ENCODE results near the gene DMRT1.
"Not testable (repeated sequence)": the region's sequence is repeated elsewhere in the genome, so short reads cannot be mapped to it uniquely, and the experiment has no call there.

The DMRT1 gene

DNA sequence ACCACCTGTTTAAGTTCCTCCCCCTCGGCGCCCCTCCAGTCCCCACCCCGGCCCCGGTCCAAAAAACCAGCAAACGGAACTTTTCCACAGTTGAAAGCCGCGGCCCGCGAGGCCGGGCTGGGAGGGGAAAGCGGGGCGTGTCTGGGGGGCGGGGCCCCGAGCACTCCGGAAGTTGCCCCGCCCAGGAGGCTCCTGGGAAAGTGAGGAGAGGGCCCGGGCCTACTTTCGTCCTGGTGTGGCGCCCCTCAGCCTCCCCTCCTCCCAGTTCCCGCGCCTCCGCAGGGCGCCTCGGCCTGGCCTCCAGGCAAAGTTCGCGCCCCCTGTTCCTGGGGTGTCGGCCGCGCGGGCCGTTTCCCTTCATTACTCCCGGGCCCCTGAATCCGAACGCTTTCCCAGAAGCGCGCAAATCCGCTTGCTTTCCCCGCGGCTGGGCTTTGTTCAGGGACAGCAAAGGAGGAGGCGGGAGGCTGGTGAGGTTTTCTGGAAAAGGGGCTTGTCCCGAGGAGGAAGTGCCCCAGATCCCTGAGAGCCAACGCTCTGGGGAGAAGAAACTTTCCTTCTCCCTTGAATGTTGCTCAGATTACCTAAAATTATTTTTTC is 130.5 kb downstream of the DMRT1 start:
- DNase-seq (ENCODE audit: low spot score) = no peak

DNA sequence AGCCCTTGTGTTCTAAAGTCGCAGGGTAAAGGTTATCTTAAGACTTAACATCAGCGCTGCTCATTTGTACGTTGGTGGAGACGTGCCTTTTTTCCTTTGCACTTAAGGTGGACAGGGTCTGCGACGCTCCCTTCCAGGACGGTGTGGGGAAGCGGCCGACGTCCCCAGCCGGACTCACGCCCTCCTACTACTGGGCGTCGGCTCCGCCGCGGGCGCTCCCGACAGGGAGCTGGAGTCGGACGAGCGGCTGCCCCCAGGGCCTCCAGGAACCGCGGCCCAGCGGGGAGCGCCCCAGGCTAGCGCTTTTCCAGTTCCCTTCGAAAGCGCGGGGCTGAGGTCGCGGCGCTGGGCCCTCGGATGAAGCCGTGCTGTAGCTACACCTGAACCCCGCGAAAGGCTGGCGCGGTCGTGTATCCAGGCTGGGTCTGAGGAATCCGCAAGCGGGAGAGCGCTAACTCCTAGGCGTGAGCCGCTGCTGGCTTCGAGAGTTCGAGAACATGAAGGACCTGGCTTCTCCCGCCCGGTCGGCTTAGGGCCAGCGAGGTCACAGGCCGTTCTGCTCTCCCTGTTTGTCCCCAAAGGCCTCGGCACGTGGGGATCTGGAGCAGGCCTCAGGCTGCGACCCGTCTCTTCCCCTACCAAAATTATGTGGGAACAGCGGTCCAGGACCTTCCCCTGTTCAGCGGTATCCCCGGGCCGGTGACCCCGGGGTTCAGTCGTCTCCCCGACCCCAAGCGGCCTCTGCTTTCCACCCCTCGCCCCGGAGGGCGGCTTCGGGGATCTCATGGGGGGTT is 131.2 kb downstream of the DMRT1 start:
- no peak for DNase-seq (ENCODE audit: low spot score)

DNA sequence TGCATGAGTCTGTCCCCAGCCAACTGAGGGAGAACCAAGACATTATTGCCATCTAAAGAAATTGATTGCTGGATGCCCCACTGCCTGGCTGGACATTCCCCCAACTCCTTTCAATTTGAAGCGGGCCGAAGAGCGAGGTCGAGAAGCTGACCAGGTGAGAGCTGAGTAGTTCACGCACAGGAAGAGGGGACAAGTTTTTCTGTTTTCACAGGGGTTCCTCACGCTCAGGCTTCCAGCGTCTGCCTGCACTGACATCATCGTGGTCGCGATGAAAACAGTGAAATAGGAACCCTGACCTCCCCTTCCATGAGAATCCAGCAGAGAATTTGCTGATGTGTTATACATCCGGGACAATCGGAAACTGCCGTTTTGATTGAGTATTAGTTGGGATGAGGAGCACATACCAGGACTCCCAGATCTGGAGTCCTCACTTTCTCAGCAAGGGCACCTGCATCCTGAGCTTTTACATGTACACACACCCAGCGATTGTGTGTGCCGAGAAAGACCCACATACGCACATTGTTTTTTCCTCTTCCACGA is 131.9 kb downstream of the DMRT1 start:
- DNase-seq (ENCODE audit: low spot score) = no peak

DNA sequence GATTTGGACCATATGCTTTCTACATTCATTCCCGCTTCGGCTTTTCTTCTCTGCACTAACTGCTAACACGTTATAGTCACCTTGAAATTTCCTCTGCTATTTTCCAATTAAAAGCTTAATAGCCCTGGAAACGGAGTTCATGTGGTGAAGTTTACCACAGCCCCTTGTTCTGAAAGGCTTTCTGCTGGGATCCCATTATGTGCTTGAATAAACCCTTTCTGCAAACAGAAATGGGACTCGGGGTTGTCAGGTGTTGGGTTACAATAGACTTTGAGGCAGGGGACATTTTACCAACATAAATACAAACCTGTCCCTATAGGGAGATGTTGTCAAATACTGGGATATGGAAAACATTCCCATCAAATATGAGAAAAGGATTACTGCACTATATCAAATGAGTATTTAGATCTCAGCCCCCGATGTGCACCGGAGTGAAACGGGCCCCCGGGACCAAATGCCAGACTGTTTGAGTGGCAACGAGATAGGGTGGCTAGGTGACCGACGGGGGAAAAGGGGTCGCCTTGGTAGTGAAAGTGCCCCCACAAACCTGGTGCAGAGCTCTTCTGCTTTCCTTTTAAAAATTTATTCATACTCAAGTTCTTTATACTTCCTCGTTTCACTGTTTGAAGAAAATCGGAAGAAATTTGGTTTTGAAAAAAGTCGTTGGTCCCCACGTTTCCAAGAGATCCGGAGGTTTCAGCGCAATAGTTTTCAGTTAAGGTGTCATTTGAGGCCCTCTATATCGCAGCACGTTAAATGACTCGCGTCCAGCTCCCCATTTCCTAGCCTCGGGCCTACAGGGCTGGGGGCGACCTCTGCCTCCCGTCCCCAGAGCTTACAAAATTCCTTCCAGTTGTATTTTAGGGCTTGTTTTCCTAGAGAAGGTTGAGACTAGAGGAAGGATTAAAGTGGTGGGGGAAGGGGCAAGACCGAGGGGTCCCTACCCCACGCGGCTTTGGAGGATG is 132.8 kb downstream of the DMRT1 start:
- DNase-seq (ENCODE audit: low spot score) = no peak

DNA sequence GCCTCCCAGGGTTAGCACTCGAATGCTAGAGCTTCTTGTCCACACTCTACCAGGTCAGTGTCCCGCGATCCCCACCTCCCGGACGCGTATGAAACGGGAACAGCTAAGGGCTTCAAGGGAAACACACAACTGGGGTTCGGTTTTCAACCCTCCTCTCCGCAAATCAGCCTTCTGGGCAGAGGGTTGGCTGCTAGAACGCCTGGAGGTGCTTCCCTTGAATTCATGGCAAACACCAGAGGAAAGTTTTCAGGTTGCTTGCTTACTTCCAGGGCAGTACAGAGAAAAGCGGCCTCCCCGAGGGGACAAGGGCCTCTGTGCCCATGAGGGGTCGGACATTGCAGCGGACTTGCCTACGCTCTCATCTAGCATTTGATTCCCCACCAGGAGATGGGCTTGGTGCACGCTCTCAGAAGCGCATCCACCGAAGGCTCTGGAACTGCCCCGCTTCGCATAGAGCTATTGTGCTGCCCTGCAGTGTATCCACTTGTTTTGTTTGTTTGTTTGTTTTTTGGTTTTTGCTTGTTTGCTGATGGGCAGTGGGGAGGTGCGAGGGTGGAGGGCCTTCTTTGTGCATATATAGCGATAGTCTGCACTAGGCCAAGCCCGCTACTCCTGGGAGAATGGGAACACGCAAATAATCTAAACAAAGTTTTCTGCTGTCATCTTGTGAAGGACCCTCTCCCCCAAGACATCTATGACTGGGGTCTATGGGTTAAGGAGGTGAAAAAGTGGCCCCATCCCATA is 133.7 kb downstream of the DMRT1 start:
- no peak for DNase-seq (ENCODE audit: low spot score)

DNA sequence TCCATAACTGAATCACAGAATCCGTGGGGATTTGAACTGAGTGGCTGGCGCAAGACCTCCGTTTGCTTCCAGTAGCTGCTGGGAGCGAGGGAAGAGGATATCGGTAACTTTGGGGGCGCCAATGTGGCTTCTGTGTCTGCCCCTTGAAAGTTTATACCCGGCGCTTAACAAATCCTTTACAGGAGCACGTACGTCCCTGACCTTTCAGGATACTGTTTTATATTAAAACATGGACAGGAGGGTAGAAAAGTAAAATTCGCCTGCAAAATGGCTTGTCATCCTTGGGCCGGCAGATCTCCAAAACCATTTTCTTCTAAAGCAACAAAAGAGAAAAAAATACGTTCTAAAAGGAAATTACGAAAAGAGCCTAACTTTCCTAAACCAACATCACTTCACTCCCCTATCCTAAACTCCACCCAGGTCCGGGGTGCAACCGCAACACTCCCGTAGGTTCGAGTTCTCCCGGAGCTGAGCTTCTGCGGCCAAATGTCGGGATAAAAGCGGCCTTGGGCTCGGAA is 134.3 kb downstream of the DMRT1 start:
- no peak for DNase-seq (ENCODE audit: low spot score)

DNA sequence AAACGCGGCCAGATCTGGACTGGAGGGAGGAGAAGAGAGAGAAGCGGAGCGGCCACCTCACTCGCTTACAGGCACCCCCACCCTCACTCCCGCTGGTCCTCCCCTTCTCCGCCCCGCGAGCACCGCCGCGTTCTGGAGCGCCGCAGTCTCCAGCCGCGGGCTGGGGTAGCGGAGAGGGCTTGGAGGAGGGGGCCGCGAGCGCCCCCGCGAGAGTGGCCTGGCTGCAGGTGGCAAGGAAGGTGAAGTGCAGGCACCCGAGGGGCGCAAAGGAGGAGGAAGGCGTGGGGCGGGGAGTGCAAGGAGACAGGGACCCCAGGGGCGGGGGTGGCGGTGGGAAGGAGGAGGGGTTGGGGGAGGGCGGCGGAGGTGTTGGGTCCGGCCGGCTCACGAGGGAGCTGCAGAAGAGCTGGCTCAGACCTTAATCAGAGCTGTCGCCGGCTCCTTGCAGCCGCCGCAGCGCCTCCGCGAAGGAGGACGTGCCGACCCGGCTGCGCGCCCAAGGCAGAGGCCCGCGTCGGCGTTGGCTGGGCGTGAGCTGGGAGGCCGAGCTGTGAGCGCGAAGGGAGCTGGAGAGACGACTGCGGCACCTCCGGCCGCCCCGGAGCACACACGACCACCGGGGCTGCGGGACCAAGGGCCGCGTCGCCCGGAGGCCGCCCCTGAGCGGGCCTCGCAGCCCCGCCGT is 134.9 kb downstream of the DMRT1 start, which contains the start of gene DMRT3:
TSS of gene DMRT3 (plus strand) at position 398 of the 685 bp plus-strand sequence. CDS start 347 bp downstream, outside the sequence.
- DNase-seq (ENCODE audit: low spot score) = no peak

DNA sequence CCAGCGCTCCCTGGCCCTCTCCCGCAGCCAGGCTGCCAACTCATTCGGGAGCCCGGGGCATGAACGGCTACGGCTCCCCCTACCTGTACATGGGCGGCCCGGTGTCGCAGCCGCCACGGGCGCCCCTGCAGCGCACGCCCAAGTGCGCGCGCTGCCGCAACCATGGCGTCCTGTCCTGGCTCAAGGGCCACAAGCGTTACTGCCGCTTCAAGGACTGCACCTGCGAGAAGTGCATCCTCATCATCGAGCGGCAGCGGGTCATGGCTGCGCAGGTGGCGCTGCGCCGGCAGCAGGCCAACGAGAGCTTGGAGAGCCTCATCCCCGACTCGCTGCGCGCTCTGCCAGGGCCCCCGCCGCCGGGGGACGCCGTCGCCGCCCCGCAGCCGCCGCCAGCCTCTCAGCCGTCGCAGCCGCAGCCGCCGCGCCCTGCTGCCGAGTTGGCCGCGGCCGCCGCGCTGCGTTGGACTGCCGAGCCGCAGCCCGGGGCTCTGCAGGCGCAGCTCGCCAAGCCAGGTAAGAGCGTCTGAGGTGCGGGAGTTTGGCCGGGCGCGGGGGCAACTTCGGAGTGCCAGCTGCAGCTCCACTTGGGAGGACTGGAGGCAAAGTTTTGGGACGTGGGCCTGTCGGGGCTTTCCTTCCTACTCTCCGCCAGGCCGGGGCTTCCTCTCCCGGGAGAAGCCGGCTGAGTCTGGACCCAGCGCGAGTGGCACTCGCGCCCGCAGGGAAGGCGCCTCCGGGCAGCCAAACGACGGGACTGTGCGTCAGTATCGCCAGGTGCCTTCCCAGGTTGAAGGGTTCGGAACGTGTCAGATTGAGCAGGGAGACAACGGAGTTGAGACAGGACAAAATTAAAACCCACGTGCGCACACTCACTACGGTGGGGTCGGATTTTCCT is 135.7 kb downstream of the DMRT1 start:
- DNase-seq (ENCODE audit: low spot score) = no peak

DNA sequence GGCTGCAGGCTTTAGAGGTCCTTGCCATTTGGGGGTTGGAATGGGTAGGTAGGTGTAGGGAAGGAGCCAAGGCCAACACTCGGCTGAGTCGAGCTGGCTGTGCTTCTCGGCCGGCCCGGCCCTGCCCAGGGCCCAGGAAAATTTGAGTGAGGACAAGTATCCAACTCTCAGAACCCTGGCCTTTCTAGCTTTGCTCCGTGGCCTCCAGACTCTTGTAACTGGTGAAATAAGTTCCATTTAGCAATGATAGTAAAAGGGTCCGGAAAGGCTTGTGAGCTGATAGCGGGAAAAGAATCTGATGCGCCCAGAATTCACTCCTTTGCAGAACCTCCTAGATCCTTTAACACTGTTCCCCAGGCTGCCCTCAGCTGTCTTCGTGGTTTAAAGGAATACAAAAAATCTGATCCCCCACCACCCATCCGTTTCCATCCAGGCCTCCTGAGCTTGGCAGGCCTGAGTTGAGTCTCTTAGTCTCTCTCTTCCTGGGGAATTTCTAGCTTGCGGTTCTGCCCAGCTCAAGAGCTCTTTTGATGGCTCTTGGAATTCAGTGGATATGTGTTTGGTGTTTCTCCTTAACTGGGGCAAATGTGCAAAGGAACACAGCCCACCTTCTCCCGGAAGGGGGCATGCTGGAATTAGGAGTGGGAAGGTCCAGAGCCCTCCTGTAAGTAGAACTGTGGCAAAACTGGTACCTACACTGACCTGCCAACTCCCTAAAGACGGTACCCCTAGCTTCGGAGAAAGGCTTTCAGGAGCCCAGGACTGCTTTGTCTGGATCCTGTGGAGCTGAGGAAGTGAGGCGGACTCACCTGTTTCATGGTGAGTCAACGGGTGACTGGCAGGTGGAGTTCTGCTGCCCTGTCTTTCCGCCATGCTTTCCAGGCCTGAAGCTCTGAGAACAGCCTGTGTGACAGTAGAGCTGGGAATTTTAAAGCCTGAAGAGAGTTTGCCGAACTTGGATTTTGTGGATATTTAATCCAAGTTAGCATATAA is 136.6 kb downstream of the DMRT1 start:
- DNase-seq (ENCODE audit: low spot score) = no peak

DNA sequence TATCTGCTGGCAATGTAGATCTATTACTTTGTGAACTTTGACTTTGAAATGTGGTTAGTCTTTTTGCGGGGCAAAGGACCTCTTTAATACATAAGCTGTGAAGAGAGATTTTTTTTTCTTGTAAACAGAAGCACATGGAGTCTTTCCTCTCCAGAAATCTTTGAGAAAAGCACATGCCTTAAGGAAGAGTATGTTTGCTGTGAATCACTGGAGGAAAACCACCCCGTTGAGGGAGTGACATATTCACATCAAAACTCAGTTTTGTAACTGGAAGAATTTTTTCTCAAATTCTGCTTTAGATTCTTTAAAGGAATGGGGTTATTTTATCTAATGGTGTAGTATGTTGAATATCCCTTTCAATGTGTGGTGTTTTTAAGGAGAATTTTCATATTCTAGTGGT is 138.5 kb downstream of the DMRT1 start:
- no peak for DNase-seq (ENCODE audit: low spot score)

DNA sequence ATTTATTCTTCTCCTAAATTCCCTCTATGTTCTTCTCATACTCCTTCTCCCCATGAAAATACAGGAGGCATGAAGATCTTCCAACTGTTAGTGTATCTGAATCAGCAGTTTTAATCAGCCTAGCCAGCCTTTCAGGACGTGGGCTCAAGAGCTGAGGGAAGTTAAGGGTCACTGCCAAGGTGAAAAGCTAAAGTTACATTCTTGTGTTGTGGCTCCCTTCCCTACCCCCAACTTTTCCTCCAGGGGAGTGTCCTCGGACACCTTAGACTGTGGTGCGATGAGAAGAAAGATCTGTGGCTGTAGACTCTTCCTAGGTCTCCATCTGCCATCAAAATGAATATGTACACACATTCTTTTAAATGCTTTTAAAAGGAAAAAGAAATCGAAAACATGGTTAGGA is 139.1 kb downstream of the DMRT1 start:
- DNase-seq (ENCODE audit: low spot score) = no peak

DNA sequence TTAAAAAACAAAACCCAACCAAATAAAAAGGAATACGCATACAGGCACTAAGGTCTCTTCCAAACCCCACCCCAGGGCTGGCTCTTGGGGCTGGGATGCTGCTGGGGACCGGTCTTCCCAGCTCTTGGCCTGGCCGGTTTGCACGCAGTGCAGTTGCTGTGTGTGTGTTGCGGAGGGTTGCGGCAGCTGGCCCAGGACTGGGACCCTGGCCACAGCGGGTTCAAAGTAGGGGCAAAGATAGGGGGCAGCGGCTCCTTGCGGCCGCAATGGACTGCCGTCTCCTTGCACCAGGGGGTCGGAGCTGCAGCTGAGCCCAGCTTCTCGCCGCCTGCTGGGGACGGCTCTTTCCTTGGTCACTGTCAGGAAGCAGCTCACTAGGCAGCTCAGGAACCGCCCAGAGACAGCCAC is 140.0 kb downstream of the DMRT1 start:
- no peak for DNase-seq (ENCODE audit: low spot score)

DNA sequence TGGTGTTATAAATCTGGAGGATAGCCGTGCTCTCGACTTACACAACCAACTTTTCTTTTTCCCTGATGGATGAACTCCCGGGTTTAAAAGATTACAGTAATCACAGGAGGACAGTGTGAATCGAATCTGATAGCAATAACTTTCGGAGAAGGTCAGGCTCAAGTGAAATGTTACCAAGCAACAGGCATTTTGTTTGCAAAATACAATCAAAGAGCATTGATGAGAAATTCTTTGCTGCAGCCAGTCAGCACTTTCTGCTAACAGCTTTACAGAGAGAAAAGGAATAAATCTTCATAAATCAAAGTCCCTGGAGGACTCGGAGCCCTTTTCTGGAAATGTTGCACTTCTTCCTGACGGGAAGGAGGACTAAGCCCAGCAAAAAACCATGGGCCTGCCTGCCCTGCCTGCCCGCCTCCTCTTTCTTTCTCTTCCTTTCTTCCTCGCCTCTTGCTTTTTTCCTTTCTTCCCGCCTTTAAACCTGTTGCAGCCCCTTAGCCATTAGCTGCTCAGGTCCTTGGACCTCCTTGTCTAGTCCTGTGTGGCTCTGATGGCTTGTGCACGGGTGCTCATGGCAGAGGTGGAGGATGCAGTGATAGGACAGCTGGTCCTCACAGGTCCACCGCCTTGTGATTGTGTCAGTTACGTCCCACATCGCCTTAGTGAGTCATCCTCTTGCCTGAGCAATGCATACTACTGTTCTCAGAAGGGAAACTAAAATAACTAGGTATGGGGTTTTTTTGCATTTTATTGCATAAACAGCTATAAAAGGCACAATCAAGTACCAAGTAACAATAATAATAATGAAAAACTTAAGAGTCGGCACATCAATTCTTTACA is 141.1 kb downstream of the DMRT1 start:
- no peak for DNase-seq (ENCODE audit: low spot score)

DNA sequence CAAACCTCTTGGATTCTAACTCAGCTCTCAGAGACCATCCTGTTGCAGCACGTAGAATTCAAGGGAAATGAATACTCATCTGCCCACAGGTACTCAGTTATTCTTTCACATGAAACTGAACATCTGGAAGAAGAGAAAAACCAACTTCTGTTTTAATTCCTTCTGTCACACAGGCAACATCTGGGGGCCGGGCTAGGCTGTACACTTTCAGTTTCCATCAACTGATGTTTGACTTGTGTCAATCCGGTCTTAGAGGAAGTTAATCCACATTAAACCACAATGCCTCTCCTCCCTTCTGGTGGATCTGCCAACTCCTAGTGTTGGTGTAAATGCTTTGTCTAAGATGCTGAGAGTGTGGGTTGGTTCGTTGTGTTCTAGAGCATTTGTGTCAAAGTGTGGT is 152.5 kb downstream of the DMRT1 start:
- no peak for DNase-seq (ENCODE audit: low spot score)

DNA sequence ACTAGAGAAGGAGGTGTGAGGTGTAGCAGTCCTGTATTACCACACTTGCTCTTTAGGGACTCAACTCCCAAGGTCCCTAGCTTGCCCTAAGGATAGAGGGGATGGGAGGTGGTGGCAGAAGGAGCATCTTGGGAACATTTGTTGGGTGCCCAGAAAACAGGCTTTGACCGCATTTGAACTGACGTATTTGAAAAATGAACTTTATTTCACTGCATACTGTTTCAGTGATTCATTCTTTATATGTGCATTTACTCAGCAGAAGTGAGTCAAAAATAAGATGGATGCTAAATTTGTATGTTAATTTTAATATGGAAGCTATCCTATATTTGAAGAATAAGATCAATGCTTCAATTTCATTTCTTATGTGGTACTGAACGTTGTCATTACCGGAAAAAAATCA is 153.7 kb downstream of the DMRT1 start:
- DNase-seq (ENCODE audit: low spot score) = no peak

DNA sequence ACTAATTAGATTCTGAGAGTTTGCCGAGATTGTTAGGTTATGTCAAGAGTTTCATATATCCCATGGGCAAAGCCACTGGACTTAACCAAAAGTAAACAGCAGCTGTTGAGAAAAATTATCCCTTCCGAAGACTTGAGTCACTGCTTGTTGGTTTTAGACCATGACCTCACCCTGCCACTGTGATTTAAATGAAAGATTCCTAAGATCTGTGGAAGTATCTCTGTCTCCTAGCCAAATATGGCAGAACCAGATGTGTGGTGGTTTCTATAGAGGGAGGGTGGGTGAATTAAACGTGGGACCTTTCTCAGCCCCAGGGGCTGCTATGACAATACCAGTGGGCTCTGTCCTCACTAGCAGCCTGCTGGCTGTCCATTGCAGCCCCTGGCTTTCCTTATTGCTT is 154.3 kb downstream of the DMRT1 start:
- no peak for DNase-seq (ENCODE audit: low spot score)

DNA sequence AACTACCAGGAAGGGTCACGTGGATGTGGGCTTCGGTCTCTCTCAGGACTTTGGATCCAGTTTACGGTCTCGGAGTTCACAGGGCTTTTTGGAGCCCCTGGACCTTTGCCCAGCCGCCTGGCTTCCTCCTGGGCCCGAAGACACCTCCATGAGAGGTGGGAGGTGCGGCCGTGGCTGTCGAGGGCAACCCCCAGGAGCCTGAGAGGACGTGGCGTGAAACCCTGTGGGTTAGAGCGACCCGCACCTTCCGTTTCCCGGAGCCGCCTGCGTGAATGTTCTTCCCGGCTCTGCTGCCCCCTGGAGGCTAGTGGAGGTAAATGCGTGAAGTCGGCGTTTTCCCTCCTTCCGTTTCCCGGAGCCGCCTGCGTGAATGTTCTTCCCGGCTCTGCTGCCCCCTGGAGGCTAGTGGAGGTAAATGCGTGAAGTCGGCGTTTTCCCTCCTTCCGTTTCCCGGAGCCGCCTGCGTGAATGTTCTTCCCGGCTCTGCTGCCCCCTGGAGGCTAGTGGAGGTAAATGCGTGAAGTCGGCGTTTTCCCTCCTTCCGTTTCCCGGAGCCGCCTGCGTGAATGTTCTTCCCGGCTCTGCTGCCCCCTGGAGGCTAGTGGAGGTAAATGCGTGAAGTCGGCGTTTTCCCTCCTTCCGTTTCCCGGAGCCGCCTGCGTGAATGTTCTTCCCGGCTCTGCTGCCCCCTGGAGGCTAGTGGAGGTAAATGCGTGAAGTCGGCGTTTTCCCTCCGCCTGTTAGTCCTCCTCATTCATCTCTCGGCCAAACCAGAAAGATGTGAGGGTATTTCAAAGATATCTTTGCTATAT is 157.0 kb downstream of the DMRT1 start:
- DNase-seq (ENCODE audit: low spot score) = not testable (repeated sequence)

Measured in cerebellar cortex (tissue), 1 donor.